OCI-LY7 (cell line): ENCODE data around the gene GNAQ.

Experiments used
- EZH2phosphoT487 ChIP-seq: fragments of 200-600 bp; sonication (generic); IDR thresholded peaks from 2 replicates; pipeline ENCODE4 v1.6.1; 2018; ENCODE audit warnings: low read depth, borderline replicate concordance, mild to moderate bottlenecking, mixed run types, antibody characterized with exemption, low read length, moderate library complexity, mixed read lengths
- TF ChIP-seq, protein P1 (sequence below): fragments of 200-600 bp; sonication (generic); conservative IDR thresholded peaks from 2 replicates; pipeline ENCODE4 v1.5.1; 2014; ENCODE audit warnings: mild to moderate bottlenecking, antibody characterized with exemption, low read length, moderate library complexity, mixed read lengths

DNA sequence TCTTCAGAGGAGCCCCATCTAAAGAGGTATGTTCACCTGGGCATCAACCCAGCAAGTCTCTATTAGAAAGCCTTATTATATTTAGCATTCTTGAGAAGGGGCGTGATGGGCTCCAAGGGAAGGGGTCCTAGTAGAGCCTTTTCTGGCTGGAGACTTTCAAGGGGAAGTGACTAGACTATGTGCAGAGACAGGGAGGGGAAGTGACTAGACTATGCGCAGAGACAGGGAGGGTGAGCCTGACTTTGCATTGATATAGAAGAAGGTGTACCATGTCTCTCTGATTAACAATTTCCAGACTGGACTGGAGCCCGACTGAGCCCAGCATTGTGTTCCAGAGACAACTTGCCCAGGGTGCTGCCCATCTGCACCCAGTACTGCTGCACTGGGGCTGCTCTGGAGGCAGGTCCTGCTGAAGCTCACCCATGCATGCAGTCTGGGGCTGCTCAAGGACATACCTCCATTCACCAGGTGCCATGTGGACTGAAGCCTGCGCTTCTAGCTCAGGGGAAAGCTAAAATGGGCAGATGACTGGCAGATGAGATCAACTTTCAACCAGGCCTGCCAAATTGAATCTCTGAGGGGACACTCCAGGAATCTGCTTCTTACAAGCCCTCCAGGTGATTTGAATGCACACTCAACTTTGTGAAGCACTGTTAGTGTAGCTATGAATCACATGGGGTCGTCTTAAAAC lies 300.5 kb downstream of the GNAQ start:
- TF ChIP-seq, protein P1, sequence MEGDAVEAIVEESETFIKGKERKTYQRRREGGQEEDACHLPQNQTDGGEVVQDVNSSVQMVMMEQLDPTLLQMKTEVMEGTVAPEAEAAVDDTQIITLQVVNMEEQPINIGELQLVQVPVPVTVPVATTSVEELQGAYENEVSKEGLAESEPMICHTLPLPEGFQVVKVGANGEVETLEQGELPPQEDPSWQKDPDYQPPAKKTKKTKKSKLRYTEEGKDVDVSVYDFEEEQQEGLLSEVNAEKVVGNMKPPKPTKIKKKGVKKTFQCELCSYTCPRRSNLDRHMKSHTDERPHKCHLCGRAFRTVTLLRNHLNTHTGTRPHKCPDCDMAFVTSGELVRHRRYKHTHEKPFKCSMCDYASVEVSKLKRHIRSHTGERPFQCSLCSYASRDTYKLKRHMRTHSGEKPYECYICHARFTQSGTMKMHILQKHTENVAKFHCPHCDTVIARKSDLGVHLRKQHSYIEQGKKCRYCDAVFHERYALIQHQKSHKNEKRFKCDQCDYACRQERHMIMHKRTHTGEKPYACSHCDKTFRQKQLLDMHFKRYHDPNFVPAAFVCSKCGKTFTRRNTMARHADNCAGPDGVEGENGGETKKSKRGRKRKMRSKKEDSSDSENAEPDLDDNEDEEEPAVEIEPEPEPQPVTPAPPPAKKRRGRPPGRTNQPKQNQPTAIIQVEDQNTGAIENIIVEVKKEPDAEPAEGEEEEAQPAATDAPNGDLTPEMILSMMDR: no peak
- TF ChIP-seq EZH2phosphoT487: no peak
